Nephron (organoid): ENCODE data around the gene ERG28.
"Not testable (repeated sequence)": the region's sequence is repeated elsewhere in the genome, so short reads cannot be mapped to it uniquely, and the experiment has no call there.

ENCODE experiments used
- H3K27ac Mint-ChIP-seq, 3 experiments: 2 replicates each; pipeline ENCODE4 v1.8.0; 2020; ENCODE audit warnings: mixed read lengths in 3 of 3, mild to moderate bottlenecking in 2 of 3, moderate library complexity in 1 of 3
- H3K27me3 Mint-ChIP-seq: 2 replicates; pipeline ENCODE4 v1.8.0; 2021; ENCODE audit warnings: low read depth, mild to moderate bottlenecking, moderate library complexity, mixed read lengths
- H3K36me3 Mint-ChIP-seq: 2 replicates; pipeline ENCODE4 v1.8.0; 2020; ENCODE audit warnings: low read depth, mixed read lengths
- H3K4me1 Mint-ChIP-seq: 2 replicates; pipeline ENCODE4 v1.8.0; 2020; ENCODE audit warnings: mixed read lengths
- H3K4me3 Mint-ChIP-seq, 3 experiments: 2 replicates each; pipeline ENCODE4 v1.8.0; 2020; ENCODE audit warnings: mild to moderate bottlenecking in 3 of 3, mixed read lengths in 3 of 3, moderate library complexity in 2 of 3
- H3K9me3 Mint-ChIP-seq: 2 replicates; pipeline ENCODE4 v1.8.0; 2020; ENCODE audit warnings: mixed read lengths
- TF ChIP-seq, protein P1 (sequence below), 3 experiments: fragments of 200-600 bp; sonication (generic); IDR thresholded peaks; one replicate each; pipeline ENCODE4 v1.5.0; 2021; ENCODE audit warnings: antibody characterized with exemption in 3 of 3; ENCODE audit not compliant: unreplicated experiment in 3 of 3

Gene ERG28

DNA sequence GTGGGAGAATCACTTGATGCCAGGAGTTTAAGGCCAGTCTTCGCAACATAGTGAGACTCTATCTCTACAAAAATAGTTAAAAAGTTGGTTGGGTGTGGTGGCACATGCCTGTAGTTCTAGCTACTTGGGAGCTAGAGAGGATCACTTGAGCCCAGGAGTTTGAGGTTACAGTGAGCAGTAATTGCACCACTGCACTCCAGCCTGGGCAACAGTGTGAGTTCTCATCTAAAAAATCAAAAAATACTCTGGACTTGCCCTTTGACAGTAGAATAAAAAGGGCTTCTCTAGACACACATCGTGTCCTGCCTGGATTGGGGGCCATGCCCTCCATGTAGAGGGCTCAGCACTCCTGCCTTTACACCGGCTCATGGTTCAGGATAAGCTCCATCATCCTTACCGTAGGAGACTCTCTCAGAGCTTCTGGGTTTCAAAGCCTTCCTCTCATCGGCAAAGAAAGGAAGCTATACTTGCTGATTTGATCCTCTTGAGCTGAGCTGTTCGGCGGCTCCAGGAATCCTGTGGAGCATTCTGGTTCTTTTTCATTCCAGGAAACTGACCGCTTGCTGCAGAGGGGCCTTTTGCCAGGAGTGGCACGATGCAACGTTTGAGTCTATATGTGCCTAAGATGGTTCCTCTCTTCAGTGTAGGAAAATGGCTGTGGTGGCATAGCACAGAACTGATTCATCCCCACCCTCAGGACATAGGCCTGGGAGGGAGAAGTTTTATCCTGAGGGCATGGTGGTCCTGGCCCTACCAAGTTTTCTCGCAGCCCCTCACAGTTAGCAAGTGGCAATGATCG, 52.6 kb downstream of the ERG28 start:
- Mint-ChIP-seq H3K9me3 (peaks cover 2% of the 10 kb centered on the region), H3K36me3 (no peaks in the 10 kb centered on the region)

DNA sequence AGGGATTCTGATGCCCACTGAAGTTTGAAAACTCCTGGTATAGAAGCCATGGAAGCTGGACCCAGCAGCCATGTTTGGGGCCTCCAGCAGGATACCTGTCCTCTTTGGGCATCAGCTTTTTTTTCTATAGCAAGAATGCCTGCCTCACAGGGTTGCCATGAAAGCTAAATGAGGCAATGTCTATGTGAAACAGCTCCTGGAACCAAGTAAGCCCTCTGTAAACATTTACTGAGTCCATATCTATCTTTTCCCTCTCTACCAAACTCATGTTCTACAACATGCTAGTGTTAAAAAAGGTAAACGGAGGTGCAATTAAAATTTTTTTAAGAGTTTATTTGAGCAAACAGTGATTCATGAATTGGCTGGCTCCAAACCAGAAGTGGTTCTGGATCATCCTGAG, 53.6 kb downstream of the ERG28 start:
- no peak overlapping the region for H3K4me3 Mint-ChIP-seq
- H3K36me3 Mint-ChIP-seq, result no peaks in the 10 kb centered on the region
- no peaks in the 10 kb centered on the region for H3K9me3 Mint-ChIP-seq
- H3K27ac Mint-ChIP-seq, result no peak overlapping the region
- H3K27me3 Mint-ChIP-seq, result peaks cover 20% of the 10 kb centered on the region
- H3K4me1 Mint-ChIP-seq, result peaks cover 41% of the 10 kb centered on the region
- TF ChIP-seq, protein P1, sequence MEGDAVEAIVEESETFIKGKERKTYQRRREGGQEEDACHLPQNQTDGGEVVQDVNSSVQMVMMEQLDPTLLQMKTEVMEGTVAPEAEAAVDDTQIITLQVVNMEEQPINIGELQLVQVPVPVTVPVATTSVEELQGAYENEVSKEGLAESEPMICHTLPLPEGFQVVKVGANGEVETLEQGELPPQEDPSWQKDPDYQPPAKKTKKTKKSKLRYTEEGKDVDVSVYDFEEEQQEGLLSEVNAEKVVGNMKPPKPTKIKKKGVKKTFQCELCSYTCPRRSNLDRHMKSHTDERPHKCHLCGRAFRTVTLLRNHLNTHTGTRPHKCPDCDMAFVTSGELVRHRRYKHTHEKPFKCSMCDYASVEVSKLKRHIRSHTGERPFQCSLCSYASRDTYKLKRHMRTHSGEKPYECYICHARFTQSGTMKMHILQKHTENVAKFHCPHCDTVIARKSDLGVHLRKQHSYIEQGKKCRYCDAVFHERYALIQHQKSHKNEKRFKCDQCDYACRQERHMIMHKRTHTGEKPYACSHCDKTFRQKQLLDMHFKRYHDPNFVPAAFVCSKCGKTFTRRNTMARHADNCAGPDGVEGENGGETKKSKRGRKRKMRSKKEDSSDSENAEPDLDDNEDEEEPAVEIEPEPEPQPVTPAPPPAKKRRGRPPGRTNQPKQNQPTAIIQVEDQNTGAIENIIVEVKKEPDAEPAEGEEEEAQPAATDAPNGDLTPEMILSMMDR (IDR thresholded peaks at IDR 0.05; ENCODE audit: unreplicated experiment in 3 of 3), result no peak

More for the DNA sequence above, 52.6 kb downstream of the ERG28 start:
- TF ChIP-seq, protein P1 (IDR thresholded peaks at IDR 0.05; ENCODE audit: unreplicated experiment in 3 of 3), result no peak
- peaks cover 12% of the 10 kb centered on the region for H3K27me3 Mint-ChIP-seq
- H3K4me1 Mint-ChIP-seq, result peaks cover 41% of the 10 kb centered on the region
- no peak overlapping the region for H3K4me3 Mint-ChIP-seq
- H3K27ac Mint-ChIP-seq, result no peak overlapping the region

DNA sequence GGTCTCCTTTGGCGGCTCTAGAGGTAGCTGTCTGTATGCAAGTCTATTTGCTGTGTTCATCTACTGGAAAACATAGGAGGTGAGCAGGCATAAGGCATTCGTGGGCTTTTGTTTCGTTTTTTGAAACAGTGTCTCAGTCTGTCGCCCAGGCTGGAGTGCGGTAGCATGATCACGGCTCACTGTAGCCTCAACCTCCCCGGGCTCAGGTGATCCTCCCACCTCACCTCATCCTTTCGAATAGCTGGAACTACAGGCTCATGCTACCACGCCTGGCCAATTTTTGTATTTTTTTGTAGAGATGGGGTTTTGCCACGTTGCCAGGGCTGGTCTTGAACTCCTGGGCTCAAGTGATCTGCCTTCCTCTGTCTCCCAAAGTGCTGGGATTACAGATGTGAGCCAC, 54.8 kb downstream of the ERG28 start:
- peak overlapping the region in 1 of 3 experiments; percentile 3 for H3K4me3 Mint-ChIP-seq
- H3K27me3 Mint-ChIP-seq, result peaks cover 20% of the 10 kb centered on the region
- TF ChIP-seq, protein P1 (IDR thresholded peaks at IDR 0.05; ENCODE audit: unreplicated experiment in 3 of 3), result no peak
- no peaks in the 10 kb centered on the region for H3K9me3 Mint-ChIP-seq
- H3K4me1 Mint-ChIP-seq, result peaks cover 41% of the 10 kb centered on the region
- peak overlapping the region; percentile 23 to 88 (median 78) for H3K27ac Mint-ChIP-seq
- no peaks in the 10 kb centered on the region for H3K36me3 Mint-ChIP-seq

GRCh38 chr14:75604979-75605851, 55.5 kb downstream of the ERG28 start:
- H3K27ac Mint-ChIP-seq, result peak overlapping the region; percentile 23 to 88 (median 78)
- peak overlapping the region in 2 of 3 experiments; percentile 3 to 31 for H3K4me3 Mint-ChIP-seq
- TF ChIP-seq, protein P1 (IDR thresholded peaks at IDR 0.05; ENCODE audit: unreplicated experiment in 3 of 3), result no peak
- peaks cover 20% of the 10 kb centered on the region for H3K27me3 Mint-ChIP-seq
- peaks cover 34% of the 10 kb centered on the region for H3K4me1 Mint-ChIP-seq
- no peaks in the 10 kb centered on the region for H3K36me3 Mint-ChIP-seq
- no peaks in the 10 kb centered on the region for H3K9me3 Mint-ChIP-seq

DNA sequence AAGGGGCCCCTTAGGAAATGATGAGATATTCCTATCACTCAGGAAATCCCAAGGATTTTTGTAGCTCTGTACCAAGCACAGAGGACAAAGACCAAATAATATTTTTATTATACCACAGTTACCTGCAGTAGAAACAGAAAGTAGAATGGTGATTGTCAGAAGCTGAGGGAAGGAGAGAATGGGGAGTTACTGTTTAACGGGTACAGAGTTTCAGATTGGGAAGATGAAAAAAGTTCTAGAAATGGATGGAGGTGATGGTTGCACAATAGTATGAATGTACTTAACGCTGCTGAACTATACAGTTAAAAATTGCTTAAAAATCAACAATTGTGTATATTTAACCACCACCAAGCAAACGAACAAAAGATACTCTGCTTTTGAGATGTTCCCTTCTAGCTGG, 58.2 kb downstream of the ERG28 start:
- Mint-ChIP-seq H3K4me1 (peaks cover 19% of the 10 kb centered on the region), H3K27ac (no peak overlapping the region), H3K36me3 (peaks cover 3% of the 10 kb centered on the region), H3K9me3 (no peaks in the 10 kb centered on the region), H3K27me3 (peaks cover 20% of the 10 kb centered on the region), H3K4me3 (no peak overlapping the region)
- TF ChIP-seq, protein P1 (IDR thresholded peaks at IDR 0.05; ENCODE audit: unreplicated experiment in 3 of 3), result no peak

DNA sequence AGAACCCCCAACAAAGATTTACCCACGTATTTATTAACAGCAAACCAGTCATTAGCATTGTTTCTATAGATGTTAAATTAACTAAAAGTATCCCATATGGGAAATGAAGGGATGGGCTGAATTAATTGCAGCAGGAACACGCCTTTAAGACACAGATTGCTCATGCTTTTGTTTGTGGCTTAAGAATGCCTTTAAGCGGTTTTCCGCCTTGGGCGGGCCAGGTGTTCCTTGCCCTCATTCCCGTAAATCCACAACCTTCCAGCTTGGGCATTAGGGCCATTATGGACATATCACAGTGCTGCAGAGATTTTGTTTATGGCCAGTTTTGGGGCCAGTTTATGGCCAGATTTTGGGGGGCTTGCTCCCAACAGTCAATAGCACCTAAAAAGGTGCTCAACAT, 59.6 kb downstream of the ERG28 start:
- not testable (repeated sequence) for H3K27ac Mint-ChIP-seq, H3K36me3 Mint-ChIP-seq, H3K9me3 Mint-ChIP-seq, H3K4me3 Mint-ChIP-seq
- Mint-ChIP-seq H3K27me3 (peaks cover 20% of the 10 kb centered on the region), H3K4me1 (peaks cover 19% of the 10 kb centered on the region)

- H3K36me3 Mint-ChIP-seq, H3K9me3 Mint-ChIP-seq, H3K4me3 Mint-ChIP-seq: not testable (repeated sequence)
- Mint-ChIP-seq H3K27ac (peak overlapping the region in 1 of 3 experiments; percentile 24), H3K4me1 (peaks cover 10% of the 10 kb centered on the region), H3K27me3 (peaks cover 13% of the 10 kb centered on the region)
Observed at GRCh38 chr14:75600100-75600499, 60.6 kb downstream of the ERG28 start.
